ENCODE data around the gene ADISSP. TPM values are rescaled to one million over a fixed set of nuclear protein-coding genes. Genes with fewer than 3 reads are reported as not detected.

ADISSP gene
- total and polyA plus RNA-seq, 2 of the 13 experiments (the other 11 are each of a cell fraction or from before 2014, with no cell fraction given) = 38.3 to 90.6 TPM

GRCh38 chr20:3749689-3750531 lies 17.6 kb downstream of the ADISSP start (continued):
- TF ChIP-seq ZNF800 (CRISPR knock-in tag; IDR thresholded peaks at IDR 0.05) (peak; percentile 82), EZH2 (conservative IDR thresholded peaks at IDR 0.05; ENCODE audit: low read depth, low read length) (no peak), MIXL1 (CRISPR knock-in tag; IDR thresholded peaks at IDR 0.05) (no peak), ARID5B (CRISPR knock-in tag; IDR thresholded peaks at IDR 0.05) (peak; percentile 34; the same call in 1 of the 2 replicates), SALL1 (CRISPR knock-in tag; IDR thresholded peaks at IDR 0.05) (peak; percentile 83), SPEN (CRISPR knock-in tag; IDR thresholded peaks at IDR 0.05; ENCODE audit: low read depth) (peak; percentile 66; the same call in 1 of the 2 replicates), ZBTB38 (CRISPR knock-in tag; IDR thresholded peaks at IDR 0.05) (peak; percentile 80), KLF12 (CRISPR knock-in tag; IDR thresholded peaks at IDR 0.05; ENCODE audit: borderline replicate concordance) (peak; percentile 95), ZSCAN31 (CRISPR knock-in tag; IDR thresholded peaks at IDR 0.05; ENCODE audit: low read depth) (peak; percentile 53), MED13 (CRISPR knock-in tag; IDR thresholded peaks at IDR 0.05) (peak; percentile 82; the same call in 1 of the 2 replicates), HNF1B (CRISPR knock-in tag; IDR thresholded peaks at IDR 0.05) (peak; percentile 32; the same call in 1 of the 2 replicates), GTF3A (CRISPR knock-in tag; conservative IDR thresholded peaks at IDR 0.05) (no peak), MYC (CRISPR knock-in tag; IDR thresholded peaks at IDR 0.05; ENCODE audit: borderline replicate concordance) (peak; percentile 85), CEBPB (IDR thresholded peaks at IDR 0.05; ENCODE audit: borderline replicate concordance, low read depth, low read length) (no peak), SAFB2 (CRISPR knock-in tag; IDR thresholded peaks at IDR 0.05; ENCODE audit: borderline replicate concordance, low read depth) (peak; percentile 92), ATF2 (CRISPR knock-in tag; IDR thresholded peaks at IDR 0.05) (peak; percentile 74), ZNF414 (CRISPR knock-in tag; IDR thresholded peaks at IDR 0.05) (peak; percentile 62; the same call in 1 of the 2 replicates), HOXA5 (CRISPR knock-in tag; IDR thresholded peaks at IDR 0.05) (peak; percentile 69; the same call in 1 of the 2 replicates)

All from HepG2 (cell line).